ENCODE measurements around the gene CHCHD4.

GRCh38 chr3:14151471-14152083 lies 26.9 kb upstream of the CHCHD4 start:
- no peak for TF ChIP-seq SIN3A (IDR thresholded peaks at IDR 0.05; ENCODE audit: borderline replicate concordance, insufficient read depth, low read depth, low read length)
- TF ChIP-seq, protein P1, sequence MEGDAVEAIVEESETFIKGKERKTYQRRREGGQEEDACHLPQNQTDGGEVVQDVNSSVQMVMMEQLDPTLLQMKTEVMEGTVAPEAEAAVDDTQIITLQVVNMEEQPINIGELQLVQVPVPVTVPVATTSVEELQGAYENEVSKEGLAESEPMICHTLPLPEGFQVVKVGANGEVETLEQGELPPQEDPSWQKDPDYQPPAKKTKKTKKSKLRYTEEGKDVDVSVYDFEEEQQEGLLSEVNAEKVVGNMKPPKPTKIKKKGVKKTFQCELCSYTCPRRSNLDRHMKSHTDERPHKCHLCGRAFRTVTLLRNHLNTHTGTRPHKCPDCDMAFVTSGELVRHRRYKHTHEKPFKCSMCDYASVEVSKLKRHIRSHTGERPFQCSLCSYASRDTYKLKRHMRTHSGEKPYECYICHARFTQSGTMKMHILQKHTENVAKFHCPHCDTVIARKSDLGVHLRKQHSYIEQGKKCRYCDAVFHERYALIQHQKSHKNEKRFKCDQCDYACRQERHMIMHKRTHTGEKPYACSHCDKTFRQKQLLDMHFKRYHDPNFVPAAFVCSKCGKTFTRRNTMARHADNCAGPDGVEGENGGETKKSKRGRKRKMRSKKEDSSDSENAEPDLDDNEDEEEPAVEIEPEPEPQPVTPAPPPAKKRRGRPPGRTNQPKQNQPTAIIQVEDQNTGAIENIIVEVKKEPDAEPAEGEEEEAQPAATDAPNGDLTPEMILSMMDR (IDR thresholded peaks at IDR 0.05) = no peak
- TF ChIP-seq REST (IDR thresholded peaks at IDR 0.05; ENCODE audit: insufficient read depth in 1 of 2, low read depth in 2 of 2, low read length in 1 of 2) = no peak

Data from Panc1 (cell line).